Measurements from ENCODE around the gene CES4A. TPM values are rescaled to one million over a fixed set of nuclear protein-coding genes. Genes with fewer than 3 reads are reported as not detected.
A peak's percentile ranks its signal among the peaks of the same experiment; 100 is the strongest.

Gene CES4A
- polyA plus RNA-seq, 1 donor (not counting 4 experiments of a cell fraction or from before 2014, with no cell fraction given) = 6.6 TPM

GRCh38 chr16:67028696-67029253 lies 40.4 kb downstream of the CES4A start, which contains the start of gene CBFB:
CBFB (plus strand) TSS chr16:67029149; CDS start chr16:67029408, 259 bp downstream.
- Histone ChIP-seq H3K9me3 (ENCODE audit: control insufficient read depth, low read depth, low read length) (no peaks in the 10 kb centered on the region), H3K9ac (ENCODE audit: control insufficient read depth, extremely low read depth, insufficient read depth, low read length) (peak within 1 kb of the TSS; percentile 90), H4K20me1 (ENCODE audit: control insufficient read depth, extremely low read depth, insufficient read depth, low read length) (no peaks in the 10 kb centered on the region), H2AFZ (ENCODE audit: control insufficient read depth, low read length) (peak within 1 kb of the TSS; percentile 98), H3K27me3 (ENCODE audit: control insufficient read depth, extremely low read depth, insufficient read depth, low read length) (no peaks in the 10 kb centered on the region), H3K79me2 (ENCODE audit: control insufficient read depth, insufficient read depth, low read length) (peaks cover 42% of the 10 kb centered on the region), H3K4me3 (ENCODE audit: control insufficient read depth in 2 of 3, extremely low read depth in 1 of 3, insufficient read depth in 2 of 3, low read depth in 1 of 3, low read length in 3 of 3) (peak within 1 kb of the TSS; percentile 77 to 90 (median 89)), H3K4me2 (ENCODE audit: control insufficient read depth, extremely low read depth, insufficient read depth, low read depth, low read length) (peak within 1 kb of the TSS; percentile 100), H3K27ac (ENCODE audit: control insufficient read depth, insufficient read depth, low read length) (peak within 1 kb of the TSS; percentile 91), H3K36me3 (ENCODE audit: control insufficient read depth in 2 of 2, extremely low read depth in 1 of 2, insufficient read depth in 2 of 2, low read length in 2 of 2) (peaks cover 0 to 13% of the 10 kb centered on the region in 2 experiments), H3K4me1 (ENCODE audit: control insufficient read depth, extremely low read depth, insufficient read depth, low read length) (peaks cover 16% of the 10 kb centered on the region), H3K9me1 (ENCODE audit: control insufficient read depth, extremely low read depth, insufficient read depth, low read length) (peaks cover 2% of the 10 kb centered on the region)
- TF ChIP-seq CTCF (optimal IDR thresholded peaks at IDR 0.05 in 1 of 3, IDR thresholded peaks at IDR 0.05 in 1 of 3, conservative IDR thresholded peaks at IDR 0.05 in 1 of 3; ENCODE audit: extremely low read depth in 1 of 3, insufficient read depth in 2 of 3, low read length in 3 of 3) (peak in 2 of 3 experiments; percentile 0 to 9), EZH2 (IDR thresholded peaks at IDR 0.05; ENCODE audit: low read length) (no peak)
- dilution Hi-C loops (cut with MboI; ENCODE audit: extremely low pct_ligation_motif_present, low sequenced_read_pairs) = no loop called here
- DNase-seq (ENCODE audit: low read depth, low spot score) (peak; percentile 35), FAIRE-seq (no peak)

GRCh38 chr16:67029254-67030096 lies 41.1 kb downstream of the CES4A start:
- Histone ChIP-seq H2AFZ (ENCODE audit: control insufficient read depth, low read length) (peak overlapping the region; percentile 60), H3K27ac (ENCODE audit: control insufficient read depth, insufficient read depth, low read length) (peak overlapping the region; percentile 70), H3K9ac (ENCODE audit: control insufficient read depth, extremely low read depth, insufficient read depth, low read length) (peak overlapping the region; percentile 87), H3K4me3 (ENCODE audit: control insufficient read depth in 2 of 3, extremely low read depth in 1 of 3, insufficient read depth in 2 of 3, low read depth in 1 of 3, low read length in 3 of 3) (peak overlapping the region; percentile 77 to 89 (median 84)), H3K4me1 (ENCODE audit: control insufficient read depth, extremely low read depth, insufficient read depth, low read length) (peaks cover 16% of the 10 kb centered on the region), H3K9me1 (ENCODE audit: control insufficient read depth, extremely low read depth, insufficient read depth, low read length) (peaks cover 2% of the 10 kb centered on the region), H4K20me1 (ENCODE audit: control insufficient read depth, extremely low read depth, insufficient read depth, low read length) (no peaks in the 10 kb centered on the region), H3K9me3 (ENCODE audit: control insufficient read depth, low read depth, low read length) (no peaks in the 10 kb centered on the region), H3K79me2 (ENCODE audit: control insufficient read depth, insufficient read depth, low read length) (peaks cover 49% of the 10 kb centered on the region), H3K36me3 (ENCODE audit: control insufficient read depth in 2 of 2, extremely low read depth in 1 of 2, insufficient read depth in 2 of 2, low read length in 2 of 2) (peaks cover 0 to 13% of the 10 kb centered on the region in 2 experiments), H3K27me3 (ENCODE audit: control insufficient read depth, extremely low read depth, insufficient read depth, low read length) (no peaks in the 10 kb centered on the region), H3K4me2 (ENCODE audit: control insufficient read depth, extremely low read depth, insufficient read depth, low read depth, low read length) (peak overlapping the region; percentile 84)
- DNase-seq (ENCODE audit: low read depth, low spot score) = no peak
- no peak for FAIRE-seq
- dilution Hi-C loops (cut with MboI; ENCODE audit: extremely low pct_ligation_motif_present, low sequenced_read_pairs) = no loop called here
- TF ChIP-seq EZH2 (IDR thresholded peaks at IDR 0.05; ENCODE audit: low read length) (no peak), CTCF (optimal IDR thresholded peaks at IDR 0.05 in 1 of 3, IDR thresholded peaks at IDR 0.05 in 1 of 3, conservative IDR thresholded peaks at IDR 0.05 in 1 of 3; ENCODE audit: extremely low read depth in 1 of 3, insufficient read depth in 2 of 3, low read length in 3 of 3) (no peak)
